Stomach (tissue), 9 donors: ENCODE measurements around the gene CLCA1. TPM values are rescaled to one million over a fixed set of nuclear protein-coding genes. Genes with fewer than 3 reads are reported as not detected.
"Not testable (repeated sequence)": the region's sequence is repeated elsewhere in the genome, so short reads cannot be mapped to it uniquely, and the experiment has no call there.

ENCODE experiments used
- DNase-seq, 2 donors: peaks; one replicate each; pipeline versions ENCODE4 v3.0.0 to v3.0.0-alpha.2; 2013 to 2019
- H3K27ac ChIP-seq, 5 donors: fragments of 200-600 bp in 4 of 5; sonication (generic) in 4 of 5; one replicate each; pipeline ENCODE4 v1.5.1; 2013 to 2019; ENCODE audit warnings: mild to moderate bottlenecking in 1 of 5, moderate library complexity in 1 of 5
- H3K27me3 ChIP-seq, 3 donors: fragments of 200-600 bp; sonication (generic); one replicate each; pipeline ENCODE4 v1.5.1; 2017 to 2019; ENCODE audit warnings: mixed run types in 1 of 3
- H3K36me3 ChIP-seq, 4 donors: fragments of 200-600 bp; sonication (generic); 1 replicate in 3 of 4; 2 replicates in 1 of 4; pipeline ENCODE4 v1.5.1; 2016 to 2019
- H3K4me1 ChIP-seq, 4 donors: fragments of 200-600 bp; sonication (generic); one replicate each; pipeline ENCODE4 v1.5.1; 2016 to 2019
- H3K4me3 ChIP-seq, 4 donors: fragments of 200-600 bp; sonication (generic) in 3 of 4; one replicate each; pipeline ENCODE4 v1.5.1; 2016 to 2019; ENCODE audit warnings: mild to moderate bottlenecking in 1 of 4
- H3K9me3 ChIP-seq, 4 donors: fragments of 200-600 bp; sonication (generic); one replicate each; pipeline ENCODE4 v1.5.1; 2016 to 2019
- CTCF ChIP-seq, 7 experiments: fragments of 450-650 bp in 4 of 7; fragments of 200-600 bp in 3 of 7; sonication (generic) in 3 of 7; IDR thresholded peaks; one replicate each; pipeline ENCODE4 v1.5.1; 2016 to 2019; ENCODE audit warnings: antibody characterized with exemption in 7 of 7, control low read depth in 2 of 7, mild to moderate bottlenecking in 1 of 7
- EP300 ChIP-seq: sonication (generic); formaldehyde crosslinking; IDR thresholded peaks from one replicate; pipeline ENCODE4 v1.6.1; 2017; ENCODE audit warnings: antibody characterized with exemption
- POLR2A ChIP-seq, 4 donors: fragments of 450-650 bp; IDR thresholded peaks; one replicate each; pipeline ENCODE4 v1.6.1; 2016; ENCODE audit warnings: antibody characterized with exemption in 4 of 4, control low read depth in 2 of 4, mild to moderate bottlenecking in 1 of 4, moderate library complexity in 1 of 4
- POLR2AphosphoS5 ChIP-seq, 3 donors: sonication (generic); formaldehyde crosslinking; IDR thresholded peaks; one replicate each; pipeline ENCODE4 v1.6.1; 2016; ENCODE audit warnings: antibody characterized with exemption in 3 of 3
- WGBS, 5 donors: extraction: QIAGEN DNeasy Blood & Tissue Kit in 3 of 5; methylation state at CpG; one replicate each; pipeline versions ENCODE4 v1.1.5 to v1.1.7; 2013 to 2018; 5-methylcytosine and 5-hydroxymethylcytosine counted together
- intact Hi-C: fragments of 100-400 bp; cut with DNase I; formaldehyde crosslinking; loops from one replicate; pipeline ENCODE4 v1.15.1; 2023; ENCODE audit warnings: low total_unique reads
- polyA plus RNA-seq, 3 donors: library from polyadenylated mRNA; stranded (reverse); fragments of 200-250 nt; gene quantifications; one replicate each; pipeline ENCODE4 v1.2.3, GENCODE V29; 2013
- total RNA-seq, 5 donors: library from RNA; depleted of rRNA; stranded (reverse); fragments of >200 nt; gene quantifications; one replicate each; pipeline versions ENCODE4 v1.1.0 to v1.2.3, GENCODE V29; 2014 to 2016
- donor health status: healthy with polysubstance abuse.
- donor health status: Bipolar disorder and iron deficiency.
- donor health status: healthy.

The CLCA1 gene
- total and polyA plus RNA-seq, 8 donors, result 0.12 to 89.8 (median 13.0) TPM; not detected in 4

GRCh38 chr1:86498281-86498680 lies 29.6 kb downstream of the CLCA1 start:
- H3K9me3 ChIP-seq, result no peaks in the 10 kb centered on the region
- DNase-seq, result no peak
- H3K4me3 ChIP-seq, result no peak overlapping the region
- 65 to 72% (median 69%) methylated on average over 3 of the region's 3 CpGs for WGBS, 5 donors
- peaks cover 0 to 5% (median 0%) of the 10 kb centered on the region in 3 donors for H3K27me3 ChIP-seq
- H3K27ac ChIP-seq, result no peak overlapping the region
- TF ChIP-seq EP300 (no peak), POLR2AphosphoS5 (IDR thresholded peaks at IDR 0.05) (no peak), CTCF (IDR thresholded peaks at IDR 0.05) (no peak), POLR2A (IDR thresholded peaks at IDR 0.05) (no peak)
- H3K4me1 ChIP-seq, result peaks cover 0 to 22% (median 7%) of the 10 kb centered on the region in 4 donors
- no peaks in the 10 kb centered on the region for H3K36me3 ChIP-seq
- intact Hi-C loops, result no loop called here

- DNase-seq, result no peak
- intact Hi-C loops, result loop anchor here (10.0 kb wide), 1 partner anchor 125 kb away; no protein-coding TSS in a partner anchor
- Histone ChIP-seq H3K4me1 (peaks cover 6 to 40% (median 14%) of the 10 kb centered on the region in 4 donors), H3K27me3 (peaks cover 0 to 8% (median 0%) of the 10 kb centered on the region in 3 donors), H3K36me3 (no peaks in the 10 kb centered on the region), H3K27ac (no peak overlapping the region), H3K9me3 (no peaks in the 10 kb centered on the region), H3K4me3 (no peak overlapping the region)
- 13 to 20% (median 14%) methylated on average over 3 of the region's 3 CpGs for WGBS, 5 donors
- TF ChIP-seq EP300 (no peak), POLR2A (IDR thresholded peaks at IDR 0.05) (no peak), POLR2AphosphoS5 (IDR thresholded peaks at IDR 0.05) (no peak), CTCF (IDR thresholded peaks at IDR 0.05) (peak in 5 of 7 experiments; percentile 34 to 96 (median 63))
These were observed 31.4 kb downstream of the CLCA1 start for GRCh38 chr1:86499987-86500593.

GRCh38 chr1:86500714-86501113 lies 32.0 kb downstream of the CLCA1 start:
- intact Hi-C loops, result loop anchor here (10.0 kb wide), 1 partner anchor 126 kb away; no protein-coding TSS in a partner anchor
- WGBS, 5 donors, result 54 to 79% (median 72%) methylated on average over 2 of the region's 2 CpGs
- DNase-seq, result no peak

GRCh38 chr1:86502125-86502646 lies 33.5 kb downstream of the CLCA1 start:
- H3K27me3 ChIP-seq, result not testable (repeated sequence)
- WGBS, 5 donors, result 21 to 55% (median 39%) methylated on average over 16 of the region's 16 CpGs

More at GRCh38 chr1:86500714-86501113, 32.0 kb downstream of the CLCA1 start:
- Histone ChIP-seq H3K36me3 (no peaks in the 10 kb centered on the region), H3K4me1 (peaks cover 6 to 45% (median 14%) of the 10 kb centered on the region in 4 donors), H3K9me3 (no peaks in the 10 kb centered on the region), H3K27ac (no peak overlapping the region), H3K4me3 (no peak overlapping the region), H3K27me3 (peaks cover 0 to 8% (median 0%) of the 10 kb centered on the region in 3 donors)
- TF ChIP-seq POLR2AphosphoS5 (IDR thresholded peaks at IDR 0.05) (no peak), CTCF (IDR thresholded peaks at IDR 0.05) (no peak), POLR2A (IDR thresholded peaks at IDR 0.05) (no peak), EP300 (no peak)

More at GRCh38 chr1:86502125-86502646, 33.5 kb downstream of the CLCA1 start:
- TF ChIP-seq CTCF (IDR thresholded peaks at IDR 0.05), result peak in 3 of 7 experiments; percentile 15 to 45 (median 34)
- intact Hi-C loops, result loop anchor here (10.0 kb wide), 1 partner anchor 127 kb away; no protein-coding TSS in a partner anchor
- not testable (repeated sequence) for H3K36me3 ChIP-seq, H3K9me3 ChIP-seq, H3K27ac ChIP-seq
- Histone ChIP-seq H3K4me3 (peak overlapping the region in 3 of 4 donors; percentile 4 to 22 (median 20)), H3K4me1 (peaks cover 6 to 49% (median 14%) of the 10 kb centered on the region in 4 donors)
- peak in 1 of 2 donors; percentile 44 for DNase-seq
